PFSK-1 (cell line): ENCODE measurements around the gene MYO1D.

ENCODE experiments used
- POLR2AphosphoS5 ChIP-seq: IDR thresholded peaks from 2 replicates; pipeline ENCODE4 v1.6.1; 2012; ENCODE audit warnings: low read depth, mild to moderate bottlenecking, control low read depth, low read length, moderate library complexity
- SIN3A ChIP-seq: IDR thresholded peaks from 2 replicates; pipeline ENCODE4 v1.6.1; 2012; ENCODE audit warnings: mild to moderate bottlenecking, low read length, moderate library complexity, borderline replicate concordance; ENCODE audit not compliant: insufficient read depth
- TAF1 ChIP-seq: IDR thresholded peaks from 2 replicates; pipeline ENCODE4 v1.6.1; 2012; ENCODE audit warnings: low read length, control low read depth, borderline replicate concordance; ENCODE audit not compliant: insufficient read depth
- TF ChIP-seq, protein P1 (sequence below), 2 experiments: IDR thresholded peaks; 2 replicates each; pipeline versions ENCODE4 v1.6.1 to v1.8.0; 2011 to 2012; ENCODE audit warnings: low read depth in 2 of 2, low read length in 2 of 2, control low read depth in 1 of 2, inconsistent platforms in 1 of 2, mild to moderate bottlenecking in 1 of 2, moderate library complexity in 1 of 2; ENCODE audit not compliant: insufficient read depth in 1 of 2

DNA sequence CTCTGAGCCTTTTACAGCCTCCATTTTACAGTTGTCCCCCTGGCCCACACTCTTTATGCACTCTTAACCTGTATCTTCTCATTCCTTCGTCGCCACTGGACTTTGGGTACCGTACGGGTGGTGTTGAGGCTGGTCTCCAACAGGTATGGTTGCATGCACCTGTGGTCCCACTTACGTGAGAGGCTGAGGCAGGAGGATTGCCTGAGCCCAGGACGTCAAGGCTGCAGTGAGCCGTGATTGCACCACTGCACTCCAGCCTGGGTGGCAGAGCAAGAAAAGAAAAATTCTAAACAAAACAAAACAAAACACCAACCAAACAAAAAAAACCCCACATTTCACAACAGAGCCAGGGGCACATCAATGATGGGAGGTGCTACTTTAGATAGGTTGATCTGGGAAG is 36.7 kb upstream of the MYO1D start:
- TF ChIP-seq TAF1: no peak
- no peak for TF ChIP-seq SIN3A
- TF ChIP-seq, protein P1, sequence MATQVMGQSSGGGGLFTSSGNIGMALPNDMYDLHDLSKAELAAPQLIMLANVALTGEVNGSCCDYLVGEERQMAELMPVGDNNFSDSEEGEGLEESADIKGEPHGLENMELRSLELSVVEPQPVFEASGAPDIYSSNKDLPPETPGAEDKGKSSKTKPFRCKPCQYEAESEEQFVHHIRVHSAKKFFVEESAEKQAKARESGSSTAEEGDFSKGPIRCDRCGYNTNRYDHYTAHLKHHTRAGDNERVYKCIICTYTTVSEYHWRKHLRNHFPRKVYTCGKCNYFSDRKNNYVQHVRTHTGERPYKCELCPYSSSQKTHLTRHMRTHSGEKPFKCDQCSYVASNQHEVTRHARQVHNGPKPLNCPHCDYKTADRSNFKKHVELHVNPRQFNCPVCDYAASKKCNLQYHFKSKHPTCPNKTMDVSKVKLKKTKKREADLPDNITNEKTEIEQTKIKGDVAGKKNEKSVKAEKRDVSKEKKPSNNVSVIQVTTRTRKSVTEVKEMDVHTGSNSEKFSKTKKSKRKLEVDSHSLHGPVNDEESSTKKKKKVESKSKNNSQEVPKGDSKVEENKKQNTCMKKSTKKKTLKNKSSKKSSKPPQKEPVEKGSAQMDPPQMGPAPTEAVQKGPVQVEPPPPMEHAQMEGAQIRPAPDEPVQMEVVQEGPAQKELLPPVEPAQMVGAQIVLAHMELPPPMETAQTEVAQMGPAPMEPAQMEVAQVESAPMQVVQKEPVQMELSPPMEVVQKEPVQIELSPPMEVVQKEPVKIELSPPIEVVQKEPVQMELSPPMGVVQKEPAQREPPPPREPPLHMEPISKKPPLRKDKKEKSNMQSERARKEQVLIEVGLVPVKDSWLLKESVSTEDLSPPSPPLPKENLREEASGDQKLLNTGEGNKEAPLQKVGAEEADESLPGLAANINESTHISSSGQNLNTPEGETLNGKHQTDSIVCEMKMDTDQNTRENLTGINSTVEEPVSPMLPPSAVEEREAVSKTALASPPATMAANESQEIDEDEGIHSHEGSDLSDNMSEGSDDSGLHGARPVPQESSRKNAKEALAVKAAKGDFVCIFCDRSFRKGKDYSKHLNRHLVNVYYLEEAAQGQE (IDR thresholded peaks at IDR 0.05; ENCODE audit: insufficient read depth in 1 of 2, low read depth in 2 of 2, low read length in 2 of 2): no peak
- no peak for TF ChIP-seq POLR2AphosphoS5
